Measurements from ENCODE around the gene ATP6V1C2.

Gene ATP6V1C2

DNA sequence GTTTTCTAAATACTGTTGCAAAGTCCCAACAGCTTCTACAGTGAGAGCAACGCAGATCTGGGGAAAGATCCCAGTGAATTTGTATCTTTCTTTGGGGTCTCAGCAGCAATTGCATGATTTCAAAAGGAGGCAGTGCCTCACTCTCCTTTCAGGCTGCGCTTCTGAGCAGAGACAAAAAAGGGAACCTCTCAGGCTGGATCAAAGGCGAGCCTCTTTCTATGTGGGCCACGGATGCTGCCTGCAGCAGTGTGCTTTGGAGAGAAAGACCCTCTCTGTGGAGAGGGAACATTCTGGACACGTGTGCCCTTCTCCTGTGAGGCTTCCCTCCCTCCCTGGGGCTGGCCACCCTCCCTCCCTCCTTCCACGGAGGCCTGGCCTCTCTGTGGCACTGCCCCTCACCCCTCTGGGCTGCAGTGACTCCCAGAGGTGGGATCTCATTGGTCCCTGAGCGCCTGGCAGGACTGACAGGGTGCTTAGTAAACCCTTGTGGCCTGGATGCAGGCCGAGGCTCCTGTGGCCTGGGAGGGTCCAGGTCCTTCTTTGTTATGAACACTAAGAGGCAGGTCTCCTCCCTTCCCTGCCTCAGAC lies 112.7 kb downstream of the ATP6V1C2 start:
- DNase-seq (ENCODE audit: low read depth, low spot score): no peak

Measured in smooth muscle cell of the brain vasculature (primary cell).